ENCODE data around the gene SIRPD.

- TF ChIP-seq EZH2phosphoT487 (IDR thresholded peaks at IDR 0.05; ENCODE audit: borderline replicate concordance) (no peak), CTCF (conservative IDR thresholded peaks at IDR 0.05; ENCODE audit: low read length) (no peak)
Observed at GRCh38 chr20:1577906-1578305, 20.4 kb upstream of the SIRPD start.

All from Loucy (cell line).